CD4-positive, alpha-beta memory T cell (primary cell): Measurements from ENCODE around the gene MTPN. TPM values are rescaled to one million over a fixed set of nuclear protein-coding genes. Genes with fewer than 3 reads are reported as not detected.

ENCODE experiments used
- CTCF ChIA-PET: fragments of 350-600 bp; sonication (Branson Sonifier 250); formaldehyde crosslinking; loops from one replicate; lab custom pipeline; 2021; ENCODE audit warnings: inconsistent platforms; ENCODE audit not compliant: partially characterized antibody; lab: Charles Lee
- POLR2A ChIA-PET: fragments of 350-600 bp; sonication (Branson Sonifier 250); formaldehyde crosslinking; loops from one replicate; lab custom pipeline; 2021; ENCODE audit not compliant: partially characterized antibody; lab: Charles Lee
- DNase-seq, 5 donors: peaks; one replicate each; pipeline versions ENCODE4 v3.0.0 to v3.0.0-alpha.2; 2020 to 2022; ENCODE audit warnings: mixed read lengths in 1 of 5
- H3K27ac ChIP-seq: one replicate; pipeline ENCODE4 v1.7.0; 2013; ENCODE audit warnings: low read depth, low read length
- H3K27me3 ChIP-seq: 2 replicates; pipeline ENCODE4 v1.7.0; 2013; ENCODE audit warnings: mild to moderate bottlenecking, low read length, moderate library complexity; ENCODE audit not compliant: insufficient read depth
- H3K36me3 ChIP-seq: 2 replicates; pipeline ENCODE4 v1.7.0; 2013; ENCODE audit warnings: mild to moderate bottlenecking, low read length, moderate library complexity; ENCODE audit not compliant: insufficient read depth
- H3K4me1 ChIP-seq: 2 replicates; pipeline ENCODE4 v1.7.0; 2013; ENCODE audit warnings: mild to moderate bottlenecking, low read length, moderate library complexity; ENCODE audit not compliant: insufficient read depth
- H3K4me3 ChIP-seq, 2 donors: one replicate each; pipeline ENCODE4 v1.7.0; 2013; ENCODE audit warnings: low read length in 2 of 2, mild to moderate bottlenecking in 1 of 2
- H3K9me3 ChIP-seq, 2 donors: one replicate each; pipeline ENCODE4 v1.7.0; 2013; ENCODE audit warnings: low read length in 2 of 2, control low read depth in 1 of 2; ENCODE audit not compliant: control insufficient read depth in 1 of 2
- H3K27ac Mint-ChIP-seq, 7 donors: one replicate each; pipeline ENCODE4 v1.8.0; 2020 to 2021; ENCODE audit warnings: mixed read lengths in 7 of 7, mild to moderate bottlenecking in 6 of 7, inconsistent platforms in 3 of 7, moderate library complexity in 3 of 7
- H3K27me3 Mint-ChIP-seq, 2 donors: one replicate each; pipeline ENCODE4 v1.8.0; 2020 to 2021; ENCODE audit warnings: mixed read lengths in 2 of 2
- H3K36me3 Mint-ChIP-seq, 2 donors: one replicate each; pipeline ENCODE4 v1.8.0; 2020 to 2021; ENCODE audit warnings: mixed read lengths in 2 of 2, inconsistent platforms in 1 of 2, mild to moderate bottlenecking in 1 of 2
- H3K4me1 Mint-ChIP-seq, 4 donors: one replicate each; pipeline ENCODE4 v1.8.0; 2020 to 2021; ENCODE audit warnings: mixed read lengths in 4 of 4, mild to moderate bottlenecking in 1 of 4
- H3K4me3 Mint-ChIP-seq, 8 donors: one replicate each; pipeline ENCODE4 v1.8.0; 2020 to 2021; ENCODE audit warnings: mixed read lengths in 8 of 8, mild to moderate bottlenecking in 7 of 8, moderate library complexity in 6 of 8, inconsistent platforms in 3 of 8
- H3K9me3 Mint-ChIP-seq, 8 donors: one replicate each; pipeline ENCODE4 v1.8.0; 2020 to 2021; ENCODE audit warnings: mixed read lengths in 8 of 8, mild to moderate bottlenecking in 5 of 8, inconsistent platforms in 3 of 8, moderate library complexity in 1 of 8
- intact Hi-C: fragments of 100-400 bp; cut with micrococcal nuclease; formaldehyde crosslinking; loops from one replicate; pipeline ENCODE4 v1.15.1; 2023
- polyA plus RNA-seq, 2 donors: library from polyadenylated mRNA; unstranded; fragments of 300-500 nt; fragmentation: Illumina TruSeq; gene quantifications; one replicate each; pipeline ENCODE4 v1.2.3, GENCODE V29; 2021
- total RNA-seq, 2 experiments: library from RNA; stranded (reverse); gene quantifications; one replicate each; pipeline ENCODE4 v1.2.3, GENCODE V29; 2021

Gene MTPN, protein sequence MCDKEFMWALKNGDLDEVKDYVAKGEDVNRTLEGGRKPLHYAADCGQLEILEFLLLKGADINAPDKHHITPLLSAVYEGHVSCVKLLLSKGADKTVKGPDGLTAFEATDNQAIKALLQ
- total RNA-seq (10 to 100 TPM; 83.1 to 84.5 TPM), polyA plus RNA-seq (100 to 1,000 TPM in 1 of 2 donors, 10 to 100 TPM in 1; 63.6 to 105 TPM)

DNA sequence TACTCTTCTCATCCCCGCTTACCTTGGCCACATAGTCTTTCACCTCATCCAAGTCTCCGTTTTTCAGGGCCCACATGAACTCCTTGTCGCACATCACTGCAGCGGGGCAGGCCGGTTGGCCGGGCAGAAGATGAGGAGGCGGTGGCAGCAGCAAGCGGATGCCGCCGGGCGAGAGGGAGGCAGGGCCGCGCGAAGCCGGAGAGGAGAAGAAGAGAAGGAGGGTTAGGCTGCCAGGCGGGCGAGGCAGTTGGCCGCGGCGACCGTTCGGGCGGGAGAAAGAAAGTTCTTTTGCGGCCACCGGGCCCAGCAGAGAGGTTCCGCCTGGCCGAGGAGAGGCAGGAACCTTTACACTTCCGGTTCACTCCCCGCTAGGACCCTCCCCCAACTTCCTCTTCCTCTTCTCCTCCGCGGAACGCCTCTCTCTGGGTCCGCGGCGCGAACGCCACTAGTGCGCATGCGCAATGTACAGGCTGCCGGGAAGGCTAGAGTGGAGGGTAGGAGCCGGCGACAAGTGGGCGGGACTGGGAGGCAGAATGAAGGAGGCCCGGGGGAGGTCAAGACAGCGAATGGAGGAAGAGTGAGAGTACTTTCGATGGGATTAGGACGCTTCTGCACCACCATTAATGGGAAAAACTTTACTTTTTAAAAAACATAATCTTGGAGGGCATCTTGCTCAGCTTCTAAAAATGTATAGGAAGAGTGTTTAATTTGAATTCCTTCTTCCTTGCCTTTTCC is at the start of gene MTPN:
TSS of gene MTPN (minus strand) at position 353 of the 735 bp plus-strand sequence. CDS start at position 94, 259 bp downstream.
- Mint-ChIP-seq H3K4me3 (peak within 1 kb of the TSS; percentile 89 to 100 (median 96)), H3K4me1 (peaks cover 59 to 94% (median 76%) of the 10 kb centered on the region in 4 donors), H3K27me3 (no peaks in the 10 kb centered on the region), H3K36me3 (peaks cover 14 to 27% of the 10 kb centered on the region in 2 donors), H3K9me3 (peaks cover 0 to 3% (median 0%) of the 10 kb centered on the region in 8 donors), H3K27ac (peak within 1 kb of the TSS; percentile 89 to 98 (median 95))
- Histone ChIP-seq H3K27ac (peak within 1 kb of the TSS; percentile 93), H3K27me3 (no peaks in the 10 kb centered on the region), H3K4me1 (peaks cover 88% of the 10 kb centered on the region), H3K9me3 (no peaks in the 10 kb centered on the region), H3K36me3 (peaks cover 7% of the 10 kb centered on the region), H3K4me3 (peak within 1 kb of the TSS; percentile 82 to 90)
- peak; percentile 95 to 98 (median 97) for DNase-seq
- CTCF ChIA-PET = interaction anchor here (1.0 kb wide), 2 partner anchors 34 to 314 kb away, joined by 3 read pairs; no protein-coding TSS in a partner anchor
- POLR2A ChIA-PET = interaction anchor here (0.7 to 2.0 kb wide), 5 partner anchors 10 to 316 kb away, joined by 3 to 7 read pairs (median 3); partner anchors contain the start of gene STMP1
- intact Hi-C loops = loop anchor here (1.0 to 5.0 kb wide), 6 partner anchors 315 to 1660 kb away; partner anchors contain the start of genes AGBL3, BPGM, CNOT4 and SLC35B4

DNA sequence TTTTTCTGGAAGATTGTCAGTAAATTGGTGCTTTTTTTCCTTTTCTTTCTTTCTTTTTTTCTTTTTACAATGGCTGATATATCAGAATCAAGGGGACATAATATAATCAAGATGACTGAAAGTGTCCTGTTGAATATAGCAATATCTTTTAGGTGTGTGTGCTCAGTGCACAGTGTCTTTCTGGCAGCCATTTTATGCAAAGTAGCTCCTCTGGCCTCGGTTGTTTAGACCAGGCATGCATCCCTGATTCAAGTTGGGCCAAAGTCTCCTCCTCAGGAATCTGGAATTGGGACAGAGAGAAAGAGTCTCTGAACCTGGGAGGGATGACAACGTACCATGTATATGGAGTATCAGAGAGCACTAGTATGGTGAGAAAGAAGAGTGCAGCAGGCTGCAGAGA is 49.0 kb upstream of the MTPN start:
- DNase-seq = no peak
- ChIA-PET POLR2A (no interaction called here), CTCF (interaction anchor here (1.1 kb wide), 1 partner anchor 11 kb away, joined by 4 read pairs; no protein-coding TSS in a partner anchor)
- Mint-ChIP-seq H3K4me3 (no peak overlapping the region), H3K27ac (no peak overlapping the region), H3K27me3 (no peaks in the 10 kb centered on the region), H3K9me3 (no peaks in the 10 kb centered on the region), H3K36me3 (peaks cover 16 to 44% of the 10 kb centered on the region in 2 donors), H3K4me1 (peaks cover 0 to 4% (median 2%) of the 10 kb centered on the region in 4 donors)
- Histone ChIP-seq H3K4me3 (no peak overlapping the region), H3K9me3 (no peaks in the 10 kb centered on the region), H3K27me3 (no peaks in the 10 kb centered on the region), H3K36me3 (no peaks in the 10 kb centered on the region), H3K4me1 (no peaks in the 10 kb centered on the region), H3K27ac (no peak overlapping the region)
- intact Hi-C loops = no loop called here

DNA sequence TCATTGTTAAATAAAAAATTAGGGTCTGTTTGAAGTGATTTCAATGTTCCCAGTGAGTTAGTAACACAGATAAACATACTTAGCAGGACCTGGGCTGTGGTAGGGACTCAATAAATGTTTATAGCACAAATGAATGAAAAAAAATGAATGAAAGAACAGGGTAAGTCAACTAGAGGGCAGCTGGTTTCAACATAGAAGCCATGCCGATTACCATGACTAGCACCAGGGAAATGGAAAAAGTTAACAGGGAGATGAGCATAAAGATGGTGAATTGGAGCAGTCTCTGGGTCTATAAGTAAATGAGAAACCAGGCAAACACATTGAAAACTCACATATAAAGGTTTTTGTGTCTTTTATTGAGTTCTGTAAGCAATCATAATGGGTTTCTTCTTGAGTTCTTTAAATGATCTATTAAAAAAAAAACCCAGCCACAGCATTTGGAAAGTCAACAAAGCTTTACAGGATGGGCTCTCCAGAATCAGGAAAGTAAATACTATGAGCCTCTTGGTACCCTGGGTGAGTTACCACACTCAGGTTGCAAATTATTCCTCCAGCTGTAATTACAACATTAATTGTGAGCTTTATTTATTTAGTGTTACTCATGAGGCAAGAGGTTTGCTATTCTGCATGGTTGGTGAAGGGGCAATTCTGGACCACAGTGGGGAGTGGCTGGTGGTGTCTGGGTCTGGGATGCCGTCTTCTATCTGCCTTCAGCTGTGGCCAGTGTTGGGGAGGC is 46.1 kb upstream of the MTPN start:
- Mint-ChIP-seq H3K9me3 (no peaks in the 10 kb centered on the region), H3K27ac (no peak overlapping the region), H3K27me3 (no peaks in the 10 kb centered on the region), H3K36me3 (peaks cover 15 to 35% of the 10 kb centered on the region in 2 donors), H3K4me1 (peaks cover 0 to 5% (median 0%) of the 10 kb centered on the region in 4 donors), H3K4me3 (no peak overlapping the region)
- H3K4me3 ChIP-seq = no peak overlapping the region
- no peaks in the 10 kb centered on the region for H3K36me3 ChIP-seq
- POLR2A ChIA-PET = interaction anchor here (0.6 kb wide), 1 partner anchor 343 kb away, joined by 3 read pairs; no protein-coding TSS in a partner anchor
- no peaks in the 10 kb centered on the region for H3K4me1 ChIP-seq
- DNase-seq = no peak
- intact Hi-C loops = no loop called here
- CTCF ChIA-PET = interaction anchor here (1.5 to 2.9 kb wide), 2 partner anchors 13 to 222 kb away, joined by 3 to 10 read pairs; no protein-coding TSS in a partner anchor
- no peaks in the 10 kb centered on the region for H3K9me3 ChIP-seq
- H3K27me3 ChIP-seq = no peaks in the 10 kb centered on the region
- no peak overlapping the region for H3K27ac ChIP-seq

DNA sequence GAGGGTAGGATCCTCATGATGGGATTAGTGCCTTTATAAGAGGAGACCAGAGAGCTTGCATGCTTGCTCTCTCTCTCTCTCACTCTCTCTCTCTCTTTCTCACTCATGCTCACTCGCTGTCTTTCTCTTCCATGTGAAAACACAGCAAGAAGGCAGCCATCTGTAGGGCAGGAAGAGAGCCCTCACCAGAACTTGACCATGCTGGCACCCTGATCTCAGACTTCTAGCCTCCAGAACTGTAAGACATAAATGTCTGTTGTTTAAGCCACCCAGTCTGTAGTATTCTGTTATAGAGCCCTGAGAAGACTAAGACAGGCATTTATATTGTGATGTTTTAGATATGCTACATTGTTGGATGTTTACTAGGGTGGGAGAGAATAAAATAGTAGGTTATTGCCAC is 43.4 kb upstream of the MTPN start:
- ChIA-PET CTCF (interaction anchor here (0.6 kb wide), 1 partner anchor 219 kb away, joined by 3 read pairs; no protein-coding TSS in a partner anchor), POLR2A (no interaction called here)
- Mint-ChIP-seq H3K4me1 (peaks cover 0 to 5% (median 2%) of the 10 kb centered on the region in 4 donors), H3K4me3 (no peak overlapping the region), H3K36me3 (peaks cover 4 to 19% of the 10 kb centered on the region in 2 donors), H3K27ac (no peak overlapping the region), H3K27me3 (no peaks in the 10 kb centered on the region), H3K9me3 (no peaks in the 10 kb centered on the region)
- H3K9me3 ChIP-seq = no peaks in the 10 kb centered on the region
- H3K27me3 ChIP-seq = no peaks in the 10 kb centered on the region
- no peak overlapping the region for H3K27ac ChIP-seq
- intact Hi-C loops = no loop called here
- H3K4me1 ChIP-seq = no peaks in the 10 kb centered on the region
- DNase-seq = no peak
- no peak overlapping the region for H3K4me3 ChIP-seq
- no peaks in the 10 kb centered on the region for H3K36me3 ChIP-seq

DNA sequence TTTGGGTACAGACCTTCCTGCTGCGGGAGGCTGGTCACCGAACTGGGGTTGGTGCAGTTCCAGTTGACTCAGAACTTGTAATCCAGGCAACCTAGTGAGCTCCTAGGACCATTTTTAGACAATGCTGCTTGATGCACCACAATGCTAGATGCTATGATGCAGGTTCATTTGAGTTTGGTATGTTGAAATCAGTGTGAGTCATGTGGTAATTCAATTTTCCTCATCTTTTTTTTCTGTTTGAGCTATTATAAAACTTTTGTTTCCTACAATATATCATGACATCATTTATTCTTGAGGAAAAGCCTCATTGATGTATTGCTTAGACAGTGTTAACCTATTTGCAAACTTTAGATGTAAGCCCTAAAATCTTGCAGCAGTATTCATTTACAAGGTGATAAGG is 40.9 kb upstream of the MTPN start:
- no peaks in the 10 kb centered on the region for H3K4me1 ChIP-seq
- ChIA-PET POLR2A (no interaction called here), CTCF (interaction anchor here (1.1 to 1.4 kb wide), 4 partner anchors 8 to 217 kb away, joined by 3 to 4 read pairs (median 4); no protein-coding TSS in a partner anchor)
- H3K9me3 ChIP-seq = no peaks in the 10 kb centered on the region
- no peak for DNase-seq
- no peak overlapping the region for H3K27ac ChIP-seq
- Mint-ChIP-seq H3K9me3 (no peaks in the 10 kb centered on the region), H3K4me3 (no peak overlapping the region), H3K36me3 (peaks cover 3 to 11% of the 10 kb centered on the region in 2 donors), H3K27ac (no peak overlapping the region), H3K27me3 (no peaks in the 10 kb centered on the region), H3K4me1 (peaks cover 0 to 5% (median 4%) of the 10 kb centered on the region in 4 donors)
- H3K27me3 ChIP-seq = no peaks in the 10 kb centered on the region
- no peaks in the 10 kb centered on the region for H3K36me3 ChIP-seq
- intact Hi-C loops = no loop called here
- no peak overlapping the region for H3K4me3 ChIP-seq

DNA sequence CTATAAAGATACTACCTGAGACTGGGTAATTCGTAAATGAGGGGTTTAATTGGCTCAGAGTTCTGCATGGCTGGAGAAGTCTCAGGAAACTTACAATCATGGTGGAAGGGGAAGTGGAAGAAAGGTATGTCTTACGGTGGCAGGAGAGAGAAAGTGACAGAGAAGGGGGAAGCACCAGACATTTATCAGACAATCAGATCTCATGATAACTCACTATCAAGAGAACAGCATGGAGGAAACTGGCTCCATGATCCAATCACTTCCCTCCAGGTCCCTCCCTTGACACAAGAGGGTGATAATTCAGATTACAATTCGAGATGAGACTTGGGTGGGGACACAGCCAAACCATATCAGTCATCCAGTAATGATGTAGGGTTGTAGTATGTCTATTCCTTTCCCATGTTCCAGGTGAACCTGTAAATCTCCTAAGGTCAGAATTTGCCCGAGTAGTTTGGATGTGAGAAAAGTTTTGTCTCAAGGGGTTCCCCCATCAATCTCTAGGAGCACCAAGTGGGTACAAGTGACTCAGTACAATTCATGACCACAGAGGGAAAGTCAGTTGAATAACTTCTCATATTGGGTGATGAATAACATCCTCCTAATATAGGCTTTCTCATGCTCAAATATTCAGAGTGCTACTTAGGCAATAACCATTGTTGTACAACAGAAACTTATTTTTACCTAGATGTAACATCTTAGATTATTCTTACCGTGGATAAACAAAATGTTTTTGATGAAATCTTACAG is 39.7 kb upstream of the MTPN start:
- Mint-ChIP-seq H3K36me3 (peaks cover 0 to 6% of the 10 kb centered on the region in 2 donors), H3K4me3 (no peak overlapping the region), H3K27ac (no peak overlapping the region), H3K27me3 (no peaks in the 10 kb centered on the region), H3K4me1 (peaks cover 0 to 8% (median 4%) of the 10 kb centered on the region in 4 donors), H3K9me3 (no peaks in the 10 kb centered on the region)
- intact Hi-C loops = no loop called here
- CTCF ChIA-PET = interaction anchor here (1.3 to 2.0 kb wide), 2 partner anchors 8 to 216 kb away, joined by 3 to 10 read pairs; no protein-coding TSS in a partner anchor
- DNase-seq = no peak
- Histone ChIP-seq H3K27me3 (no peaks in the 10 kb centered on the region), H3K27ac (no peak overlapping the region), H3K4me1 (no peaks in the 10 kb centered on the region), H3K9me3 (no peaks in the 10 kb centered on the region), H3K4me3 (no peak overlapping the region), H3K36me3 (no peaks in the 10 kb centered on the region)
- POLR2A ChIA-PET = no interaction called here
